ENCODE measurements around the gene ISX. TPM values are rescaled to one million over a fixed set of nuclear protein-coding genes. Genes with fewer than 3 reads are reported as not detected.
"Not testable (repeated sequence)": the region's sequence is repeated elsewhere in the genome, so short reads cannot be mapped to it uniquely, and the experiment has no call there.

The ISX gene
- total RNA-seq, 1 donor from 2014 or later: not detected

- no peak for DNase-seq (ENCODE audit: low read depth)
- TF ChIP-seq, protein P1, sequence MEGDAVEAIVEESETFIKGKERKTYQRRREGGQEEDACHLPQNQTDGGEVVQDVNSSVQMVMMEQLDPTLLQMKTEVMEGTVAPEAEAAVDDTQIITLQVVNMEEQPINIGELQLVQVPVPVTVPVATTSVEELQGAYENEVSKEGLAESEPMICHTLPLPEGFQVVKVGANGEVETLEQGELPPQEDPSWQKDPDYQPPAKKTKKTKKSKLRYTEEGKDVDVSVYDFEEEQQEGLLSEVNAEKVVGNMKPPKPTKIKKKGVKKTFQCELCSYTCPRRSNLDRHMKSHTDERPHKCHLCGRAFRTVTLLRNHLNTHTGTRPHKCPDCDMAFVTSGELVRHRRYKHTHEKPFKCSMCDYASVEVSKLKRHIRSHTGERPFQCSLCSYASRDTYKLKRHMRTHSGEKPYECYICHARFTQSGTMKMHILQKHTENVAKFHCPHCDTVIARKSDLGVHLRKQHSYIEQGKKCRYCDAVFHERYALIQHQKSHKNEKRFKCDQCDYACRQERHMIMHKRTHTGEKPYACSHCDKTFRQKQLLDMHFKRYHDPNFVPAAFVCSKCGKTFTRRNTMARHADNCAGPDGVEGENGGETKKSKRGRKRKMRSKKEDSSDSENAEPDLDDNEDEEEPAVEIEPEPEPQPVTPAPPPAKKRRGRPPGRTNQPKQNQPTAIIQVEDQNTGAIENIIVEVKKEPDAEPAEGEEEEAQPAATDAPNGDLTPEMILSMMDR (conservative IDR thresholded peaks at IDR 0.05; ENCODE audit: low read depth, low read length): peak; percentile 51
- no peak overlapping the region for H3K4me3 ChIP-seq (ENCODE audit: low read depth, low read length)
These were observed 22.6 kb upstream of the ISX start for GRCh38 chr22:35043252-35043933.

- no peak overlapping the region for H3K4me3 ChIP-seq (ENCODE audit: low read depth, low read length)
- no peak for DNase-seq (ENCODE audit: low read depth)
- TF ChIP-seq, protein P1 (conservative IDR thresholded peaks at IDR 0.05; ENCODE audit: low read depth, low read length): no peak
These were observed 22.0 kb upstream of the ISX start for GRCh38 chr22:35043934-35044319.

- no peak overlapping the region for H3K4me3 ChIP-seq (ENCODE audit: low read depth, low read length)
- TF ChIP-seq, protein P1 (conservative IDR thresholded peaks at IDR 0.05; ENCODE audit: low read depth, low read length): no peak
- no peak for DNase-seq (ENCODE audit: low read depth)
These were observed 21.2 kb upstream of the ISX start for GRCh38 chr22:35044607-35045390.

GRCh38 chr22:35045451-35045850 is 20.5 kb upstream of the ISX start:
- no peak for DNase-seq (ENCODE audit: low read depth)
- TF ChIP-seq, protein P1 (conservative IDR thresholded peaks at IDR 0.05; ENCODE audit: low read depth, low read length): no peak
- no peak overlapping the region for H3K4me3 ChIP-seq (ENCODE audit: low read depth, low read length)

GRCh38 chr22:35046744-35047462 is 19.1 kb upstream of the ISX start:
- no peak overlapping the region for H3K4me3 ChIP-seq (ENCODE audit: low read depth, low read length)
- TF ChIP-seq, protein P1 (conservative IDR thresholded peaks at IDR 0.05; ENCODE audit: low read depth, low read length): no peak

DNA sequence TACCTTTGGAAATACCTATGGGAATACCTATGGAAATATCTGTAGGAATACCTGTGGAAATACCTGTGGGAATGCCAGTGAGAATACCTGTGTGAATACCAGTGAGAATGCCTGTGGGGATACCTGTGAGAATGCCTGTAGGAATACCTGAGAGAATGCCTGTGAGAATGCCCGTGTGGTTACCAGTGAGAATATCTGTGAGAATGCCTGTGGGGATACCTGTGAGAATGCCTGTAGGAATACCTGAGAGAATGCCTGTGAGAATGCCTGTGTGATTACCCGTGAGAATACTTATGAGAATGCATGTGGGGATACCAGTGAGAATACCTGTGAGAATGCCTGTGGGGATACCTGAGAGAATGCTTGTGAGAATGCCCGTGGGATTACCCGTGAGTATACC is 15.9 kb upstream of the ISX start:
- DNase-seq (ENCODE audit: low read depth); H3K4me3 ChIP-seq (ENCODE audit: low read depth, low read length): not testable (repeated sequence)

More at GRCh38 chr22:35046744-35047462, 19.1 kb upstream of the ISX start:
- DNase-seq (ENCODE audit: low read depth): no peak

- no peak overlapping the region for H3K4me3 ChIP-seq (ENCODE audit: low read depth, low read length)
- DNase-seq (ENCODE audit: low read depth): no peak
- TF ChIP-seq, protein P1 (conservative IDR thresholded peaks at IDR 0.05; ENCODE audit: low read depth, low read length): no peak
These were observed 14.9 kb upstream of the ISX start for GRCh38 chr22:35051013-35051535.

Measured in epithelial cell of proximal tubule (primary cell).